HepG2 (cell line): ENCODE data around the gene SLC38A9. TPM values are rescaled to one million over a fixed set of nuclear protein-coding genes. Genes with fewer than 3 reads are reported as not detected.
A peak's percentile ranks its signal among the peaks of the same experiment; 100 is the strongest.

Experiments
- ATAC-seq: fragments of 200-7000 bp; cut with Tn5 transposase; 3 replicates; pipeline ENCODE4 v1.9.1; 2020; ENCODE audit warnings: mild to moderate bottlenecking, moderate library complexity
- BruUV-seq: library from RNA; stranded (reverse); fragments of 400-500 nt; replicated peaks from 2 replicates; lab custom pipeline; 2021; lab: Mats Ljungman, UMichigan
- CTCF ChIA-PET: fragments of 300-600 bp; formaldehyde crosslinking; extraction: SDS; loops from one replicate; lab custom pipeline; 2021; ENCODE audit warnings: low total read pairs, inconsistent platforms, low intra/inter-chr PET ratio; lab: Yijun Ruan, JAX
- POLR2A ChIA-PET: fragments of 350-600 bp; sonication (Branson Sonifier 250); formaldehyde crosslinking; loops from one replicate; lab custom pipeline; 2020; ENCODE audit warnings: antibody characterized with exemption, inconsistent platforms; lab: Yijun Ruan, JAX
- DNase-seq: peaks from one replicate; pipeline ENCODE4 v3.0.0-alpha.2; 2015; ENCODE audit warnings: low spot score
- FAIRE-seq: peaks from 3 replicates; lab custom pipeline; 2011; peaks lifted over from hg19 to GRCh38; lab: Jason Lieb, UNC
- H2AFZ ChIP-seq: one replicate; pipeline ENCODE4 v1.6.1; 2011; ENCODE audit warnings: low read length, inconsistent platforms
- H3K27ac ChIP-seq: fragments of 300-600 bp; 3 replicates; pipeline ENCODE4 v1.8.0; 2011; ENCODE audit warnings: mixed run types, mild to moderate bottlenecking, mixed read lengths, low read length, inconsistent platforms; ENCODE audit not compliant: insufficient read depth; ENCODE audit errors: extremely low read length
- H3K27me3 ChIP-seq, 2 experiments: fragments of 200-600 bp in 1 of 2; 2 replicates in 1 of 2; 3 replicates in 1 of 2; pipeline versions ENCODE4 v1.6.0 to v1.8.0; 2011; ENCODE audit warnings: low read length in 2 of 2, mild to moderate bottlenecking in 2 of 2, moderate library complexity in 2 of 2, inconsistent platforms in 1 of 2; ENCODE audit not compliant: insufficient read depth in 2 of 2, control insufficient read depth in 1 of 2
- H3K36me3 ChIP-seq, 2 experiments: fragments of 200-600 bp in 1 of 2; replicated peaks in 1 of 2; 2 replicates in 1 of 2; 3 replicates in 1 of 2; pipeline versions ENCODE4 v1.5.1 to v1.8.0; 2011; ENCODE audit warnings: low read length in 2 of 2, inconsistent platforms in 1 of 2; ENCODE audit not compliant: insufficient read depth in 2 of 2, control insufficient read depth in 1 of 2
- H3K4me1 ChIP-seq: 2 replicates; pipeline ENCODE4 v1.5.1; 2012; ENCODE audit warnings: low read length, inconsistent platforms; ENCODE audit not compliant: insufficient read depth
- H3K4me2 ChIP-seq: 2 replicates; pipeline ENCODE4 v1.6.0; 2011; ENCODE audit warnings: low read depth, low read length, inconsistent platforms
- H3K4me3 ChIP-seq, 3 experiments: fragments of 200-600 bp in 1 of 3; sonication (generic), shearing (Covaris generic) in 1 of 3; replicated peaks in 1 of 3; 2 replicates each; pipeline ENCODE4 v1.5.1; 2011 to 2016; ENCODE audit warnings: low read length in 3 of 3, inconsistent platforms in 2 of 3, low read depth in 2 of 3, mild to moderate bottlenecking in 2 of 3, control low read depth in 1 of 3, mixed read lengths in 1 of 3; ENCODE audit not compliant: insufficient read depth in 1 of 3
- H3K79me2 ChIP-seq: one replicate; pipeline ENCODE4 v1.6.1; 2011; ENCODE audit warnings: low read length, inconsistent platforms; ENCODE audit not compliant: insufficient read depth
- H3K9ac ChIP-seq: 2 replicates; pipeline ENCODE4 v1.6.0; 2011; ENCODE audit warnings: mild to moderate bottlenecking, low read depth, low read length, inconsistent platforms; ENCODE audit not compliant: insufficient read depth
- H3K9me3 ChIP-seq: 2 replicates; pipeline ENCODE4 v1.5.1; 2012; ENCODE audit warnings: mild to moderate bottlenecking, low read length
- H4K20me1 ChIP-seq: 2 replicates; pipeline ENCODE4 v1.6.0; 2011; ENCODE audit warnings: inconsistent platforms, mild to moderate bottlenecking, low read length, moderate library complexity; ENCODE audit not compliant: insufficient read depth
- HES4 ChIP-seq: sonication (generic); formaldehyde crosslinking; IDR thresholded peaks from 2 replicates; pipeline ENCODE4 v1.9.0; 2021; ENCODE audit warnings: mild to moderate bottlenecking, missing genetic modification reagents, borderline replicate concordance
- MAFF ChIP-seq: IDR thresholded peaks from 2 replicates; pipeline ENCODE4 v1.6.1; 2011; ENCODE audit warnings: low read depth, low read length, improper control_type of control experiment
- MAFK ChIP-seq, 2 experiments: IDR thresholded peaks in 1 of 2; conservative IDR thresholded peaks in 1 of 2; 2 replicates each; pipeline ENCODE4 v1.6.1; 2011; ENCODE audit warnings: improper control_type of control experiment in 2 of 2, low read length in 2 of 2
- NR1H2 ChIP-seq: sonication (generic); formaldehyde crosslinking; IDR thresholded peaks from 2 replicates; pipeline ENCODE4 v1.8.1; 2022; ENCODE audit warnings: low read depth, missing genetic modification reagents, borderline replicate concordance
- ZNF652 ChIP-seq: IDR thresholded peaks from 2 replicates; pipeline ENCODE4 v1.6.1; 2016; ENCODE audit warnings: low read depth, borderline replicate concordance
- ZNF768 ChIP-seq: sonication (generic); formaldehyde crosslinking; IDR thresholded peaks from 2 replicates; pipeline ENCODE4 v1.4.0; 2020; ENCODE audit warnings: missing genetic modification reagents
- WGBS: methylation state at CpG from one replicate; pipeline ENCODE4 v1.1.6; 2017; ENCODE audit warnings: low lambda C conversion rate; 5-methylcytosine and 5-hydroxymethylcytosine counted together
- in situ Hi-C: cut with HindIII; loops from 2 replicates; pipeline ENCODE4 v1.10.0; 2017; ENCODE audit warnings: low pct_unique_long_range_greater_than_20kb; ENCODE audit not compliant: extremely low pct_ligation_motif_present
- intact Hi-C: fragments of 100-400 bp; cut with micrococcal nuclease; formaldehyde crosslinking; loops from one replicate; pipeline ENCODE4 v1.10.0; 2022; ENCODE audit not compliant: unreplicated experiment
- polyA plus RNA-seq, 8 experiments: library from polyadenylated mRNA; depleted of rRNA in 3 of 8; stranded (reverse) in 7 of 8; unstranded in 1 of 8; fragments of >200 nt; fragmentation: Illumina TruSeq in 4 of 8; extraction: Trizol in 4 of 8; gene quantifications; 2 replicates each; pipeline versions ENCODE4 v1.2.1 to v1.2.3, GENCODE V29; 2011 to 2016; ENCODE audit warnings: low read depth in 4 of 8, missing spikeins in 1 of 8, mixed read lengths in 1 of 8; ENCODE audit not compliant: insufficient read depth in 1 of 8
- total RNA-seq, 5 experiments: library from RNA; depleted of rRNA; stranded (reverse); fragments of >200 nt; fragmentation: Illumina TruSeq; extraction: Trizol; gene quantifications; 2 replicates each; pipeline ENCODE4 v1.2.3, GENCODE V29; 2016; ENCODE audit warnings: low read depth in 1 of 5
- TF ChIP-seq, protein P1 (sequence below): sonication (generic); formaldehyde crosslinking; IDR thresholded peaks from 2 replicates; pipeline ENCODE4 v1.8.0; 2022; ENCODE audit warnings: missing genetic modification reagents, mild to moderate bottlenecking, inconsistent platforms, borderline replicate concordance
- TF ChIP-seq, protein P2 (sequence below): sonication (generic); formaldehyde crosslinking; IDR thresholded peaks from 2 replicates; pipeline ENCODE4 v1.4.0; 2020; ENCODE audit warnings: mild to moderate bottlenecking, low read depth, missing genetic modification reagents
- TF ChIP-seq, protein P3 (sequence below): sonication (generic); formaldehyde crosslinking; IDR thresholded peaks from 2 replicates; pipeline ENCODE4 v1.5.1; 2020; ENCODE audit warnings: missing genetic modification reagents, mild to moderate bottlenecking, borderline replicate concordance
- TF ChIP-seq, protein P4 (sequence below): IDR thresholded peaks from 2 replicates; pipeline ENCODE4 v1.6.1; 2018; ENCODE audit warnings: missing genetic modification reagents

SLC38A9 gene
- total and polyA plus RNA-seq, 2 of the 13 experiments (the other 11 are each of a cell fraction or from before 2014, with no cell fraction given): 19.3 to 36.0 TPM

DNA sequence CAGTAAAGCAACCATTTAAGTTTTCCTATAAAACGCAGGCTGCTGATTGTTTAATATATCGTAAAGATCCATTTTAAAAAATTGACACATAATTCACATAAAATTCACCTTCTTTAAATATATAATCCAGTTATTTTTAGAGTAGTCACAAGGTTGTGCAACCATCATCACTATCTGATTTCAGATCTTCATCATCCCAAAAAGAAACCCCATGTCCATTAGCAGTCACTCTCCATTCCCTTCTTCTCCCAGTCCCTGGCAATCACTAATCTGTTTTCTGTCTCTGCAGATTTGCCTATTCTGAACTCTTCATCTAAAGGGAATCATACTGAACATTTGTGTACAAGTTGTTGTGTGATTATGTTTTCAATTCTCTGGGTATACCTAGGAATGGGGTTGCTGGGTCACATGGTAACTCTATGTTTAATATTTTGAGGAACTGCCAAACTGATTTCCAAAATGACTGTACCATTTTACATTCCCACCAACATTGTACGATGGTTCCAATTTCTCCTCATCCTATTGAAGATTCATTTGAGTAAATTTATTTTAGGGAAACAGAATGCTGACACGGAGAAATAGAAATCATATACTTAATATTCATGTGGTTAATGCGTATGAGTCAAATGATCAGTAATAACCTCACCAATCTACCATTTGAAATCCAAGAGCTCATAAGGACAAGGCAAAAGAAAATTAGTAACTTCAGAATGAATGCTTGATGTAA is 119.6 kb downstream of the SLC38A9 start:
- Histone ChIP-seq H3K9me3 (no peaks in the 10 kb centered on the region), H3K9ac (no peak overlapping the region), H3K4me2 (no peak overlapping the region), H3K4me3 (no peak overlapping the region), H3K27me3 (no peaks in the 10 kb centered on the region), H3K36me3 (no peaks in the 10 kb centered on the region), H2AFZ (no peak overlapping the region), H3K79me2 (no peaks in the 10 kb centered on the region), H4K20me1 (no peaks in the 10 kb centered on the region), H3K4me1 (peaks cover 7% of the 10 kb centered on the region; the same call in 1 of the 2 replicates), H3K27ac (no peak overlapping the region)
- BruUV-seq: no TSS peak
- peak; percentile 48 for TF ChIP-seq MAFF
- TF ChIP-seq MAFK (conservative IDR thresholded peaks at IDR 0.05 in 1 of 2, IDR thresholded peaks at IDR 0.05 in 1 of 2; ENCODE audit: low read length in 2 of 2): peak in 1 of 2 experiments; percentile 77; a peak in 3 of 4 replicates
- TF ChIP-seq, protein P1, sequence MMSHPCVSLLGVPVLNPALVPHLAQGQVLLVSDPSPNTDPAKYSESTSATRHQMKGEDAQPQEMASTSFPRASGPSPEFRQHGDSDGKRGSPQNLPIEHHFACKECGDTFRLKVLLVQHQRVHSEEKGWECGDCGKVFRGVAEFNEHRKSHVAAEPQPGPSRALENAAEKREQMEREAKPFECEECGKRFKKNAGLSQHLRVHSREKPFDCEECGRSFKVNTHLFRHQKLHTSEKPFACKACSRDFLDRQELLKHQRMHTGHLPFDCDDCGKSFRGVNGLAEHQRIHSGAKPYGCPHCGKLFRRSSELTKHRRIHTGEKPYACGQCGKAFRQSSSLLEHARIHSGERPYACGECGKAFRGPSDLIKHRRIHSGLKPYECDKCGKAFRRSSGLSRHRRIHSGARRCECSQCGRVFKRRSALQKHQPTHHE (CRISPR knock-in tag): no peak
- TF ChIP-seq ZNF652: no peak
- TF ChIP-seq HES4 (CRISPR knock-in tag): no peak
- POLR2A ChIA-PET: no interaction called here
- CTCF ChIA-PET: no interaction called here
- FAIRE-seq (no peak), DNase-seq (no peak), ATAC-seq (no peak)
- intact Hi-C loops (no loop called here), in situ Hi-C loops (no loop called here)
- 91% methylated on average over 5 of the region's 5 CpGs for WGBS

DNA sequence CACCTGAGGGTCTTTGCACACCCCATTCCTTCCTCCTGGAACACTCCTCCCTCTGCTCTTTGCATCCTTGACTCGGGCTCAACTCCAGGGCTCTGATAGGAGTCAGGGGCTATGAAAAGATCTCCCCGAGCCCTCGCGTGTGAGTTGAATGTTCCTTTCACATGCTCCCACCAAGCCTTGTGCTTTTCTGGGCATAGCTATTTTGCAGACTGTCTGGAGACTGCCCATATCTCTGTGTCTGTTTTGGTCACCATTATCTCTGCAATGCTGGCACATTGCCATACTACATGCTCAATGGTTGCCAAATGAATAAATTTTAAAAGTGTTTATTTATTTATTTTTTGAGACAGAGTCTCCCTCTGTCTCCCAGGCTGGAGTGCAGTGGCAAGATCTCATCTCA is 120.4 kb downstream of the SLC38A9 start:
- ChIA-PET CTCF (no interaction called here), POLR2A (no interaction called here)
- Histone ChIP-seq H4K20me1 (no peaks in the 10 kb centered on the region), H2AFZ (no peak overlapping the region), H3K79me2 (no peaks in the 10 kb centered on the region), H3K4me2 (no peak overlapping the region), H3K4me3 (no peak overlapping the region), H3K27me3 (no peaks in the 10 kb centered on the region), H3K9ac (no peak overlapping the region), H3K9me3 (no peaks in the 10 kb centered on the region), H3K27ac (no peak overlapping the region), H3K4me1 (no peaks in the 10 kb centered on the region), H3K36me3 (no peaks in the 10 kb centered on the region)
- 64% methylated on average over 4 of the region's 4 CpGs for WGBS
- ATAC-seq: no peak
- in situ Hi-C loops: no loop called here
- FAIRE-seq: no peak
- intact Hi-C loops: no loop called here
- no peak for DNase-seq
- BruUV-seq: no TSS peak
- TF ChIP-seq, protein P2, sequence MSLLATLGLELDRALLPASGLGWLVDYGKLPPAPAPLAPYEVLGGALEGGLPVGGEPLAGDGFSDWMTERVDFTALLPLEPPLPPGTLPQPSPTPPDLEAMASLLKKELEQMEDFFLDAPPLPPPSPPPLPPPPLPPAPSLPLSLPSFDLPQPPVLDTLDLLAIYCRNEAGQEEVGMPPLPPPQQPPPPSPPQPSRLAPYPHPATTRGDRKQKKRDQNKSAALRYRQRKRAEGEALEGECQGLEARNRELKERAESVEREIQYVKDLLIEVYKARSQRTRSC (CRISPR knock-in tag): no peak
- no peak for TF ChIP-seq NR1H2
- TF ChIP-seq, protein P3, sequence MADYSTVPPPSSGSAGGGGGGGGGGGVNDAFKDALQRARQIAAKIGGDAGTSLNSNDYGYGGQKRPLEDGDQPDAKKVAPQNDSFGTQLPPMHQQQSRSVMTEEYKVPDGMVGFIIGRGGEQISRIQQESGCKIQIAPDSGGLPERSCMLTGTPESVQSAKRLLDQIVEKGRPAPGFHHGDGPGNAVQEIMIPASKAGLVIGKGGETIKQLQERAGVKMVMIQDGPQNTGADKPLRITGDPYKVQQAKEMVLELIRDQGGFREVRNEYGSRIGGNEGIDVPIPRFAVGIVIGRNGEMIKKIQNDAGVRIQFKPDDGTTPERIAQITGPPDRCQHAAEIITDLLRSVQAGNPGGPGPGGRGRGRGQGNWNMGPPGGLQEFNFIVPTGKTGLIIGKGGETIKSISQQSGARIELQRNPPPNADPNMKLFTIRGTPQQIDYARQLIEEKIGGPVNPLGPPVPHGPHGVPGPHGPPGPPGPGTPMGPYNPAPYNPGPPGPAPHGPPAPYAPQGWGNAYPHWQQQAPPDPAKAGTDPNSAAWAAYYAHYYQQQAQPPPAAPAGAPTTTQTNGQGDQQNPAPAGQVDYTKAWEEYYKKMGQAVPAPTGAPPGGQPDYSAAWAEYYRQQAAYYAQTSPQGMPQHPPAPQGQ (CRISPR knock-in tag): no peak
- TF ChIP-seq, protein P4, sequence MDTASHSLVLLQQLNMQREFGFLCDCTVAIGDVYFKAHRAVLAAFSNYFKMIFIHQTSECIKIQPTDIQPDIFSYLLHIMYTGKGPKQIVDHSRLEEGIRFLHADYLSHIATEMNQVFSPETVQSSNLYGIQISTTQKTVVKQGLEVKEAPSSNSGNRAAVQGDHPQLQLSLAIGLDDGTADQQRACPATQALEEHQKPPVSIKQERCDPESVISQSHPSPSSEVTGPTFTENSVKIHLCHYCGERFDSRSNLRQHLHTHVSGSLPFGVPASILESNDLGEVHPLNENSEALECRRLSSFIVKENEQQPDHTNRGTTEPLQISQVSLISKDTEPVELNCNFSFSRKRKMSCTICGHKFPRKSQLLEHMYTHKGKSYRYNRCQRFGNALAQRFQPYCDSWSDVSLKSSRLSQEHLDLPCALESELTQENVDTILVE (CRISPR knock-in tag): no peak
- no peak for TF ChIP-seq ZNF768 (CRISPR knock-in tag)
